Activated naive CD8-positive, alpha-beta T cell treated with anti-CD3 and anti-CD28 coated beads for 36 hours (primary cell): Measurements from ENCODE around the gene DENND2A. TPM values are rescaled to one million over a fixed set of nuclear protein-coding genes. Genes with fewer than 3 reads are reported as not detected.
"Not testable (repeated sequence)": the region's sequence is repeated elsewhere in the genome, so short reads cannot be mapped to it uniquely, and the experiment has no call there.

Experiments used
- DNase-seq: peaks from one replicate; pipeline ENCODE4 v3.0.0; 2021
- H3K27ac Mint-ChIP-seq: one replicate; pipeline ENCODE4 v1.8.0; 2022; ENCODE audit warnings: mild to moderate bottlenecking, moderate library complexity, mixed read lengths
- H3K27me3 Mint-ChIP-seq: one replicate; pipeline ENCODE4 v1.8.0; 2022; ENCODE audit warnings: mild to moderate bottlenecking, mixed read lengths
- H3K36me3 Mint-ChIP-seq: one replicate; pipeline ENCODE4 v1.8.0; 2021; ENCODE audit warnings: mild to moderate bottlenecking, mixed read lengths
- H3K4me1 Mint-ChIP-seq: one replicate; pipeline ENCODE4 v1.8.0; 2021; ENCODE audit warnings: mixed read lengths
- H3K4me3 Mint-ChIP-seq: one replicate; pipeline ENCODE4 v1.8.0; 2022; ENCODE audit warnings: mild to moderate bottlenecking, moderate library complexity, mixed read lengths
- H3K9me3 Mint-ChIP-seq: one replicate; pipeline ENCODE4 v1.8.0; 2022; ENCODE audit warnings: mixed read lengths
- total RNA-seq, 2 experiments: library from RNA; stranded (reverse); gene quantifications; one replicate each; pipeline ENCODE4 v1.2.3, GENCODE V29; 2021

DENND2A gene
- total RNA-seq, 2 experiments from 2014 or later = not detected

- H3K4me1 Mint-ChIP-seq = peaks cover 2% of the 10 kb centered on the region
- H3K27me3 Mint-ChIP-seq = peaks cover 7% of the 10 kb centered on the region
- DNase-seq = peak; percentile 65
- no peak overlapping the region for H3K27ac Mint-ChIP-seq
- no peaks in the 10 kb centered on the region for H3K9me3 Mint-ChIP-seq
- H3K4me3 Mint-ChIP-seq = peak overlapping the region; percentile 25
- no peaks in the 10 kb centered on the region for H3K36me3 Mint-ChIP-seq
Measured at GRCh38 chr7:140517546-140518369, 122.9 kb downstream of the DENND2A start.

- peaks cover under 1% of the 10 kb centered on the region for H3K27me3 Mint-ChIP-seq
- no peaks in the 10 kb centered on the region for H3K36me3 Mint-ChIP-seq
- DNase-seq = no peak
- no peak overlapping the region for H3K27ac Mint-ChIP-seq
- no peaks in the 10 kb centered on the region for H3K9me3 Mint-ChIP-seq
- no peak overlapping the region for H3K4me3 Mint-ChIP-seq
- H3K4me1 Mint-ChIP-seq = no peaks in the 10 kb centered on the region
Measured at GRCh38 chr7:140512317-140513000, 128.2 kb downstream of the DENND2A start.

DNA sequence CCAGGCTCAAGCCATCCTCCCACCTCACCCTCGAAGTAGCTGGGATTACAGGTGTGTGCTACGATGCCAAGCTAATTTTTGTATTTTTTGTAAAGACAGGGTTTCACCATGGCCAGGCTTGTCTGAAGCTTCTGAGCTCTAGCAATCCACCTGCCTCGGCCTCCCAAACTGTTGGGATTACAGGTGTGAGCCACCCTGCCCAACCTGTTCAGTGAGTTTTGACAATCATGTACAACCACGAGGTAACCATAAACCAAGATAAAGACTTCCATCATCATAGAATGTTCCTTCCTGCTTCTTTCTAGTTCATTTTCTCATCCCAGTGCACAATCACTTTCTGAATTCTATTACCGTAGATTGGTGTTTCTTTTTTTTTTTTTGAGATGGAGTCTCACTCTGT, 130.8 kb downstream of the DENND2A start:
- Mint-ChIP-seq H3K27me3 (no peaks in the 10 kb centered on the region), H3K27ac (no peak overlapping the region), H3K36me3 (no peaks in the 10 kb centered on the region), H3K9me3 (no peaks in the 10 kb centered on the region), H3K4me3 (no peak overlapping the region), H3K4me1 (no peaks in the 10 kb centered on the region)
- no peak for DNase-seq

- H3K27me3 Mint-ChIP-seq, H3K4me1 Mint-ChIP-seq, H3K27ac Mint-ChIP-seq, DNase-seq, H3K4me3 Mint-ChIP-seq, H3K9me3 Mint-ChIP-seq, H3K36me3 Mint-ChIP-seq: not testable (repeated sequence)
Measured at GRCh38 chr7:140507556-140507955, 133.1 kb downstream of the DENND2A start.

GRCh38 chr7:140506788-140507464, 133.7 kb downstream of the DENND2A start:
- no peak overlapping the region for H3K4me3 Mint-ChIP-seq
- H3K27me3 Mint-ChIP-seq = no peaks in the 10 kb centered on the region
- H3K36me3 Mint-ChIP-seq = no peaks in the 10 kb centered on the region
- H3K4me1 Mint-ChIP-seq = no peaks in the 10 kb centered on the region
- no peaks in the 10 kb centered on the region for H3K9me3 Mint-ChIP-seq
- no peak for DNase-seq
- no peak overlapping the region for H3K27ac Mint-ChIP-seq

- Mint-ChIP-seq H3K36me3 (no peaks in the 10 kb centered on the region), H3K4me1 (no peaks in the 10 kb centered on the region), H3K27ac (no peak overlapping the region), H3K9me3 (no peaks in the 10 kb centered on the region), H3K4me3 (no peak overlapping the region), H3K27me3 (no peaks in the 10 kb centered on the region)
- no peak for DNase-seq
Measured at GRCh38 chr7:140501966-140502365, 138.6 kb downstream of the DENND2A start.

GRCh38 chr7:140497807-140498206, 142.8 kb downstream of the DENND2A start:
- H3K4me3 Mint-ChIP-seq, H3K36me3 Mint-ChIP-seq: not testable (repeated sequence)

GRCh38 chr7:140497241-140497769, 143.3 kb downstream of the DENND2A start:
- no peak overlapping the region for H3K27ac Mint-ChIP-seq
- no peaks in the 10 kb centered on the region for H3K4me1 Mint-ChIP-seq
- DNase-seq = no peak
- no peaks in the 10 kb centered on the region for H3K27me3 Mint-ChIP-seq
- no peaks in the 10 kb centered on the region for H3K9me3 Mint-ChIP-seq
- H3K4me3 Mint-ChIP-seq = no peak overlapping the region
- H3K36me3 Mint-ChIP-seq = no peaks in the 10 kb centered on the region

More at GRCh38 chr7:140497807-140498206, 142.8 kb downstream of the DENND2A start:
- H3K27ac Mint-ChIP-seq, H3K27me3 Mint-ChIP-seq, DNase-seq, H3K4me1 Mint-ChIP-seq, H3K9me3 Mint-ChIP-seq: not testable (repeated sequence)

- Mint-ChIP-seq H3K36me3 (no peaks in the 10 kb centered on the region), H3K27ac (no peak overlapping the region), H3K4me1 (no peaks in the 10 kb centered on the region), H3K4me3 (no peak overlapping the region), H3K27me3 (no peaks in the 10 kb centered on the region), H3K9me3 (no peaks in the 10 kb centered on the region)
- DNase-seq = no peak
Measured at GRCh38 chr7:140495514-140496097, 145.0 kb downstream of the DENND2A start.

GRCh38 chr7:140494867-140495266, 145.7 kb downstream of the DENND2A start:
- no peak for DNase-seq
- Mint-ChIP-seq H3K36me3 (no peaks in the 10 kb centered on the region), H3K27ac (no peak overlapping the region), H3K4me3 (no peak overlapping the region), H3K27me3 (no peaks in the 10 kb centered on the region), H3K9me3 (no peaks in the 10 kb centered on the region), H3K4me1 (no peaks in the 10 kb centered on the region)

- H3K9me3 Mint-ChIP-seq = no peaks in the 10 kb centered on the region
- DNase-seq = no peak
- H3K27ac Mint-ChIP-seq = no peak overlapping the region
- H3K4me1 Mint-ChIP-seq = no peaks in the 10 kb centered on the region
- no peaks in the 10 kb centered on the region for H3K27me3 Mint-ChIP-seq
- H3K4me3 Mint-ChIP-seq = no peak overlapping the region
- H3K36me3 Mint-ChIP-seq = no peaks in the 10 kb centered on the region
Measured at GRCh38 chr7:140489026-140489359, 151.6 kb downstream of the DENND2A start.

GRCh38 chr7:140485500-140486265, 154.9 kb downstream of the DENND2A start:
- Mint-ChIP-seq H3K4me1 (no peaks in the 10 kb centered on the region), H3K4me3 (no peak overlapping the region), H3K9me3 (no peaks in the 10 kb centered on the region), H3K27ac (no peak overlapping the region), H3K27me3 (no peaks in the 10 kb centered on the region), H3K36me3 (no peaks in the 10 kb centered on the region)
- no peak for DNase-seq

DNA sequence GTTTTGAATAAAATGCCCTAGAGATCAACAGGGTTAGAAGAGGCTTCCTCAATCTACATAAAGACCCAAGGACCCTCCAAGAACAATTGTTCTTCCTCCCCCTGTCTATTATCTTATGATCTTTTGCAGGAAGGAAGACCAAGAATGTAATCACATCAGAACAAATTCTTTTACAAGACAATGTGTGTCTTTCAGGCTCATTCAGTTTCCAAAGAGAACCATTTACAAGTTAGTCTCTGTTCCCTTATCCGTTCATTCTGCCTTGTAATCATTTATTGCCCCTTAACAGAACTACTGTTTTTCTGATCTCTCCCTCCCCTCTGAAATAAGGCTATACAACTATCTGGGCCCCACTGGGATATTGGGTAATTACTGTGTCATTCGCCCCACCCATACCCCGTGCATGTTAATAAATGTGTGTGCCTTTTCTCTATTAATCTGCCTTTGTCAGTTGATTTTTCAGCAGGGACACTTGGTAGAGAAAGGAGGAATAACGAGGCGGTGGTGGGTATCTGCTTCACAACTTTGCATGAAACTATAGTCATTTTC, 155.6 kb downstream of the DENND2A start:
- H3K4me3 Mint-ChIP-seq = no peak overlapping the region
- no peaks in the 10 kb centered on the region for H3K27me3 Mint-ChIP-seq
- H3K9me3 Mint-ChIP-seq = no peaks in the 10 kb centered on the region
- no peak overlapping the region for H3K27ac Mint-ChIP-seq
- DNase-seq = no peak
- no peaks in the 10 kb centered on the region for H3K4me1 Mint-ChIP-seq
- H3K36me3 Mint-ChIP-seq = no peaks in the 10 kb centered on the region

DNA sequence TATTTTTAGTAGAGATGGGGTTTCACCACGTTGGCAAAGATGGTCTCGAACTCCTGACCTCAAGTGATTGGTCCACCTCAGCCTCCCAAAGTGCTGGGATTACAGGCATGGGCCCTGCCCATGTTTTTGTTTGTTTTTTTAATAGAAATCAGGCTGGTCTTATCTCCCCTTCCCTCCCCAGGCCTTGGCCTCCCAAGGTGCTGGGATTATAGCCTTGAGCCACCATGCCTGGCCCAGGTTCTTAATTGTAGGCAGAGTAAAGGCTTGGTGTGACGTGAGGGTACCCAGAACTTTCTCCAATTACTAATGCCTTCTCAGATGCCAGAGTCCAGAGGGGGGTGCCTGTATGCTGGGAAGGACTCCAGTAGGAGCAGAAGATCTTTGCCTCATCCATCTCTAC, 156.1 kb downstream of the DENND2A start:
- no peak overlapping the region for H3K27ac Mint-ChIP-seq

More for the DNA sequence above, 156.1 kb downstream of the DENND2A start:
- Mint-ChIP-seq H3K9me3 (no peaks in the 10 kb centered on the region), H3K4me3 (no peak overlapping the region), H3K4me1 (peaks cover 4% of the 10 kb centered on the region), H3K36me3 (no peaks in the 10 kb centered on the region), H3K27me3 (no peaks in the 10 kb centered on the region)
- no peak for DNase-seq
